GM04503 (cell line): Measurements from ENCODE around the gene IFI27L1.

Source experiments
- DNase-seq: peaks from one replicate; pipeline ENCODE4 v3.0.0-alpha.2; 2012; ENCODE audit warnings: low read depth

The IFI27L1 gene

DNA sequence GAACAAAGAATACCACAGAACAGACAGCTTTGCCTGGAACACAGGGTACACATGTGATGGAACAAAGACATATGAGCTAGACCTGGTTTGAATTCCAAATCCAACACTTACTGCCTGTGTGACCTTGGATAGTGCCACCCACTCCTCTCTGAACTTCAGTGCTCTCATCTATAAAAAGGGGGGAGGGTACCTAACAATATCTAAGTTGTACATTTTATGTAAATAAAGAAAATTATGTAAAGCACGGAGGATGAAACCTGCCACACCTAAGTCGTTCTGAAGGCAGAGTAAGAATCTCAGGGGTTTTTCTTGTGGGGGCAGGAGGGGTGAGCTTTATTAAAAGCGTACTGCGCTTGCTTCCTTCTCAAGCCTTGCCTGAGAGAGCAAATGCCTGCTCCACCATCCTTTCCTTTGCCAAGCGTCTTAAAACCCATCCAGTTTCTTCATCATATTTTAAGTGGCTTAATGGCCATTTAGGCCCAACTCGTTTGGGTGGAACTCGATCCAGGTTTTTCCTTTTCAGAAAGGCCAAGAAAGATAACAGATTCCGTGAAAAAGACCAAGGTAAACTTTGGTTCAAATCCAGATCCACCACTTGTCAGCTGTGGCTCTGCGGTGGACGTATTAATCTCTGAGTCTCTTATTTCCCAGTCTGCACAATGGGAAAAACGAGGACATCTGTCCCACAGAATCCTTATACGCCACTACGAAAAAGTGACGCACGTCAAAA is 1.1 kb upstream of the IFI27L1 start:
- no peak for DNase-seq

DNA sequence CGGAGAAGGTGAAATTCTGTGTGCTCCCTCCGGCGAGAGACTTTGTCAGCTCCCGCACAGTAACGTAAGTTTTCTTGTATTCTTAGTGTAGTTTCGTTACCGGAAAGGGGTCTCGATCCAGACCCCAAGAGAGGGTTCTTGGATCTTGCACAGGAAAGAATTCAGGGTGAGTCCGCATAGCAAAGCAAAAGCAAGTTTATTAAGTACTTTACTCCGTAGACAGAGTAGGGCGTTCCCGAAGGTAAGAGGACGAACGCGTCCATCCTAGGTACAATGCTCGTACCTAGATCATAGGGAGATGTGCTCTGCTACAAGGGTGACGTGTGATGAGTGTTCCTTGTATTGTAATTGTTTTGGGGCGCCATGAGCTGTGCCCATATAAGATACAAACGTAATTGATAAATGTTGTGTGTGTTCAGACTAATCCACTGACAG is 293 bp downstream of the IFI27L1 start:
- no peak for DNase-seq

DNA sequence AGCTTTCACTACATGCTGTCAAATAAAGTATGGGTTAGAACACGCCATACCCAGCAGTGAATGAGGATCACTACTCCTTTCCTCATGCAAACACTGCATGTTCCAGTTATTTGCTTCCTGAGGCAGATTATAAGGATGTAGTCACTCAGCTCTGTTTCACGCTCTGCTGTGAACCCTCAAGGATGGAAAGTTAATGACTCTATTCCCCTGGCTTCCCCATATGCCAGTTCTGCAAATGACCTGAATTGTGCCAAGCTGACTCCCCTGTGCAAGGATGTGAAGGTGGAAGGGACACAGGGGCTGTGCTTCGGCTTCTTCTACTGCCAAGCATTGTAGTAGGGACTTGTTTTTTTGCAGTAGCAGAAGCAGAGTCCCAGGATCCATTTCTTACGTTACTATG is 6.8 kb downstream of the IFI27L1 start:
- no peak for DNase-seq

DNA sequence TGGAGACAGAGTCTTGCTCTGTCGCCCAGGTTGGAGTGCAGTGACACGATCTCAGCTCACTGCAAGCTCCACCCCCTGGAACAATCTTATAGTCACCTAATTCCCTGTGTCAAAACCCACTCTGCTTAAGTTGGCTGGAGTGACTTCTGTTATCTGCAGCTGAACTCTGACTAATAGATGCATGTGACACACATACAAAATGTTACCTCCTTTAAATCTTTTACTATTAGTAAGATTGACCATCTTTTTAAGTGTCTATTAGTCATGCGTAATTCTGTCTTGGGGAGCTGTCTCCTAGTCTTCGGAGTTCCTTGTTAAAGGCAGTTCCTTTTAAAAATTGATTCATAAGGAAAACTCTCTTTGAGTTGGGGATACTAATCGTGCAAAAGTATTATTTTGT is 7.4 kb downstream of the IFI27L1 start:
- no peak for DNase-seq

DNA sequence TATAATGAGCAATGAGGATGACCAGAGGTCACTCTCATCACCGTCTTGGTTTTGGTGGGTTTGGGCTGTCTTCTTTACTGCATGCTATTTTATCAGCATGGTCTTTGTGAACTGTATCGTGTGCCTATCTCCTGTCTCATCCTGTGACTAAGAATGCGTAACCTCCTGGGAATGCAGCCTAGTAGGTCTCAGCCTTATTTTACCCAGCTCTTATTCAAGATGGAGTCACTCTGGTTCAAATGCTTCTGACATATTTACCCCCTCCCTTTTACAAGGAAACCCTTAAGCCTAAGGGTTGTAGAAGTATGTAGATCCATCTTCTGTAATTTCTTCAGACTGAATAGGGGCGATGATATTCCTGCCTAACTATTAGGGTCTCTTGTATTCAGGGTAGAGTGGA is 8.4 kb downstream of the IFI27L1 start:
- no peak for DNase-seq

DNA sequence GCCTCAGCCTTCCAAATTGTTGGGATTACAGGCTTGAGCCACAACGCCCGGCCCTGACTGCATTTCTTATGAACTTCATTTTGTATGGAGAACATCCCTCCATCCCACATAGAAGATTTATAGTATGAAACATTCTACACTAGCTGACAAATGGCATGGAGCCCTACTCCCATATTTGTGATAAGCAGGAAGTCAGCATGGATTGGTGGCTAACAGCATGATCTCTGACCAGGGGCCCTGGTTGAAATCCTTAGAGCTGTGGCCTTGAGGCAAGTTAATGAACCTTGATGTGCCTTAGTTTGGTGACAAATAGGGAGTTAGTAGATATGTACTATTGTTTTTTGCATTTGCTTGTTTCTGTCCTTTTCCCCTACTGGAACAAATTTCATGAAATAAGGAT is 12.3 kb downstream of the IFI27L1 start:
- no peak for DNase-seq

DNA sequence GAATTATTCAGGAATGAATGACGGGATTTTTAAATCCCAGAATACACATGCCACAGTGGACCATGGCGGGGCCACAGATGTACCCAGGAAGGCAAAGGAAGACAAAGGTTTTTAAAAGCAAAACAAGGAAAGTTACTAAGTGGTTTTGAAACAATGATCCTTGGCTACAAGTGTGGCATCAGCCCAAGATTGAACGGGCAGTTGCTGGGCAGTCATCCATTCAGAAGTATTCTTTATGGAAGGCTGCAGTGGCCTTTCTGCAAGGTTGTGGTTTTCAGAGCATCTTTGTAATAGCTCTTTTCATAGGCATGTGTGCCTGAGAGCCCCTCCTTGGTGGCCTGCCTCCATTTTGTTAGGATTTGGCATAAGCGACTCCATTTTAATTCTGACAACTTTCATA is 16.0 kb downstream of the IFI27L1 start:
- no peak for DNase-seq

DNA sequence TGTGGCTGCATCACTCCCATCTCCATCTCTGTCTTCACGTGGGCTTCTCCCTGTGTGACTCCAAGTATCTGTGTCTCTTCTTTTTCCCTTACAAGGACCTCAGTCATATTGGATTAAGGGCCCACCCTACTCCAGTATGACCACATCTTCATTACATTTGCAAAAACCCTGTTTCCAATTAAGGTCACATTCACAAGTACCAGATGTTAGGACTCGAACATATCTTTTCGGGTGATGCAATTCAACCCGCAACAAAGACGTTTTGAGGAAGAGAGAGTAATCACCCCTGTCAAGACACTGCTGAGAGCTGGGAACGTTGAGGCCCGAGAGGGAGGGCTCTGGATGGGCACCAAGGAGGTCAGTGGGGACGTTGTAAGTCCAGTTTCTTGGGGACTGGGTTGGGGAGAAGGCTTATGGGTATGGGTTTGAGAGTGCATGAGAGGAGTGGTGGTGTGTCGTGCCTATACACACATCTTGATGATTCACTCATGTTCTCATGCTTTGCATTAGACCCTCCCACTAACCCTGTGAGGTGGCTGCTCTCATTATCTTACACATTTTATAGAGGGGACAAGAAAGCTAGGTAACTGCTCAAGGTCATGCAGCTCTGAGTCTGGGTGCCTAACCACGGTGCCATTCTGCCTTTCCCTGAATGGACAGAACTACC is 17.3 kb downstream of the IFI27L1 start:
- peak; percentile 64 for DNase-seq

DNA sequence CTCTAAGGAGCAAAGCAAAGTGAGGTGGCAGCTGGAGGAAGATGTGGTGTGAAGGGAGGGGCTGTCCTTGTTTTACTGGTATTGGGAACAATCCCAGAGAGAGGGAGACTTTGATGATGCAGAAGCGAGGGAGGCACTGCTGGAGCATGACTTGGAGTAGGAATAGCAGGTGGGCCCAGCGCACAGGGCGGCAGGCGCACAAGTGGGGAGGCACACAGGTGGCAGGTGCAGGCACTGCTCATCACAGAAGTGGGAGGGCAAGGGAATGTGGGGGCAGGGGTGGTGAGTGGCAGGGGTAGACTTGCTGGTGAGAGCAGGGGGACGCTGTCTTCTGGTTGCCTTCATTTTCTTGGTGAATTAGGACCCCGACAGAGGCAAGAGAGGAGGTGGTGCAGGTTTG is 17.9 kb downstream of the IFI27L1 start:
- DNase-seq = no peak

DNA sequence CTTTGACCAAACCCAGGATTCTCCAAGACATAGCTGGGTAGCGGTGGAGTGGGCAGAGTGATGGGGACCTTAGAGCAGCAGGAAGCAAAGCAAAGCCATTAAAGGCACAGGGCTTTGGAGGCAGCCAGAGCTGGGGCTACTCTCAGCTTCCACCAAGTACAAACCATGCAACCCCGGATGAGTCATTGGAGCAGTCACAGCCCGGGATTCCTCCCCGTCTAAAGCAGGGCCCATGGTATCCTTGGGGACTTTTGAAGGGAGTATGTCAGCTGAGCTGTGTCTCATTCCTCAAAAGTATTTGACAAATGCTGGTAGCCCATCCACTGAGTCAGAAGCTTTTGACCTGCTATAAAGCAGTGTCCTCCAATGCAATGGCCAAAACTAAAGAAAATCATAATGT is 19.7 kb downstream of the IFI27L1 start:
- peak; percentile 79 for DNase-seq

DNA sequence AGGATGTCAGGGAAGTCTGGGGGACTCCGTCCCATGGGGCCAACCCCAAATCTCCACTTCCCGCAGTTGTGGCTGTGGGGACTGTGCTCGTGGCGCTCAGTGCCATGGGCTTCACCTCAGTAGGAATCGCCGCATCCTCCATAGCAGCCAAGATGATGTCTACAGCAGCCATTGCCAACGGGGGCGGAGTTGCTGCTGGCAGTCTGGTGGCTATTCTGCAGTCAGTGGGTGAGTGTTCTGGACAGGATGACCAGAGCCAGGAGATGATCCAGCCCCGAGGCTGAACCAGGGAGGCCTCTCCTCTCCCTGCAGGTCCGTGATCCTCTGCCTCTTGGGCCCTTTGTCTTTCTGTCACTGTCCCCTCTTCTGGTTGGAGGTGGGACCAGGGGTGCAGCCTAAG is 20.6 kb downstream of the IFI27L1 start:
- no peak for DNase-seq

DNA sequence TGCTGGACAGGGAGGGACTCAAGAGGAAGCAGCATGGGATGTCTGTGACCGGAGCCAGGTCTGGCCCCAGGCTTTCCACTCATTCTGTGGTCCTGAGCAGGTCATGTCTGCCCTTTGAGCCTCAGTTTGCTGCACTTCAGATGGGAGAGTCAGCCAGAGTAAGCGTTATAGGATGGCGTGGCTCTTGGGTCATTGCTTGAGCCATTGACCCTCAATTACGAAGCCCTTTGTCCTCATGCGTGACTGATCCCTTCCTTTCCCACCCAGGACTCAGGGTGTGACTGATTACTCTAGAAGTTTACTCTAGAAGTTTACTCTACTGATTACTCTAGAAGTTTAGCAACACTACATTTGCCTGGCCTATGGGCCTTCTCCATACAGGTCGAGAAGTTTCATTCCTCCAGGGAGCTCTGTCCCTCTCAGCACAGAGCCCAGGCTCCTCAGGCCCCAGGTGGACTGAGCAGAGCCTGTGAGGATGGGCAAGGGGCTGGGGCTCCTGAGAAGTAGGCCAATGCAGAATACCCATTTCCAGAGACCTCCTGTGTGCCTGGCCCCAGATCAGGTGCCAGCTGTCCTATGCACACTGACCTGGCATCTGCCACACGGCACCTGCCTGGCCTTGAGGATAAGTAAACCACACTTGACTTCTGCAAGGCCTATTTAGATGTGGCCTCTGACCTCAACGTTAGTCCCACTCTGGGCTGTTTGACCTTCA is 21.8 kb downstream of the IFI27L1 start:
- no peak for DNase-seq

DNA sequence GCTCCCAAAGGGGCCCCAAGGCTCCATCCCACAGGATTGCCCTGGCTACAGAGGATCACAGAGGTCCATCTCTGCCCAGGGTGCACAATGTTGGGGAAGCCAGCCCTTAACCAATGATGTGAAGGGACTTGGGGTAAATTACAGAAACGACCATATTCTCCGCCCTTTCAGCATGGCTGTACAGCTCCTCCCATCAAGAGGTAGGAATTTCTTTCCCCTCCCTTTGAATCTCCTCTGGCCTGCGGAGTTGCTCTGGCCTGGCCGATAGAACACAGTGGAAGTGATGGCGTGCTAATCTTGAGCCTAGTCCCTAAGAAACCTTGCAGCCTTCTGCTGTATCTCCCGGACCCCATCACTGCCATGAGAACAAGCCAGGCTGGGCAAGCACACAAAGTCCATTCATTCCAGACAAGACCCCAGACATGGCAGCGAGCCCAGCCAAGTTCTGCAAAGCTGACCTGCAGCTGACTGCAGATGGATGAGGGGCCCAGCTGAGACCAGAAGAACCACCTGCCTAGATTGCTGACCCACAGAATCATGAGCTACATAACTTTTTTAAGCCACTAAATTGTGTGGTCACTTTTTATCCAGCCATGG is 22.5 kb downstream of the IFI27L1 start:
- no peak for DNase-seq

DNA sequence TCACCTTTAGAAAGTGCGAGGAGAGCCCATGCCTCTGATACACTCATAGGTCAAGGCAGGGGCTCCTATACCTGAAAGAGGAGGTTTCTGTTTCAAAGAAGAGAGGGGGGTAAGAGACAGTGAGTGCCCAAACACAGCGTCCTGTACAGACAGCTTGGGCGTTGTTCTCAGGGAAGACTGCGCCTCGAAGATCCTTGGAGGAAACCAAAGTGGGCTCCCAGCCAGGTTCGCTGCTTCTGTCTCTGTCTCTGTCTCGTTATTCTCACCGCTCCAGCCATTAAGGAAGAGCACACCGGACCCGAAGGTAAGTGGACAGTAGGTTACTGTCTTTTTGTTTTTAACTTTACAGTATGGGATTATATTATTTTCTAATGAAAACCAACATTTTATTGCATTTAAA is 23.6 kb downstream of the IFI27L1 start:
- no peak for DNase-seq

DNA sequence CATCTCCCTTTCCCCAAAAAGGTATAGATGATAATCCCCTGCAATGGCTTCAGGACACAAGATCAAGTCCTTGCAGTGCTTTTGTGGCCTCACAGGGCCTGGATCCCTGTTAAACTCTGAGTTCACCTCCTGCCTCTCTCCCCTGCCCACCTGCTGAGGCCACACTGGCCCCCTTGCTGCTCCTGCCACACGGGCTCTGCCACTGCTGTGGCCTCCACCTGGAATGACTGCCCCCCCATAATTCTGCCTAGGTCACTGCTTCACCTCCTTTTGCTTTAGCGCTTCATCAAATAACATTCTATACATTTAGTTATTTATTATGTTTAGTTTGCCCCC is 28.8 kb downstream of the IFI27L1 start:
- no peak for DNase-seq

DNA sequence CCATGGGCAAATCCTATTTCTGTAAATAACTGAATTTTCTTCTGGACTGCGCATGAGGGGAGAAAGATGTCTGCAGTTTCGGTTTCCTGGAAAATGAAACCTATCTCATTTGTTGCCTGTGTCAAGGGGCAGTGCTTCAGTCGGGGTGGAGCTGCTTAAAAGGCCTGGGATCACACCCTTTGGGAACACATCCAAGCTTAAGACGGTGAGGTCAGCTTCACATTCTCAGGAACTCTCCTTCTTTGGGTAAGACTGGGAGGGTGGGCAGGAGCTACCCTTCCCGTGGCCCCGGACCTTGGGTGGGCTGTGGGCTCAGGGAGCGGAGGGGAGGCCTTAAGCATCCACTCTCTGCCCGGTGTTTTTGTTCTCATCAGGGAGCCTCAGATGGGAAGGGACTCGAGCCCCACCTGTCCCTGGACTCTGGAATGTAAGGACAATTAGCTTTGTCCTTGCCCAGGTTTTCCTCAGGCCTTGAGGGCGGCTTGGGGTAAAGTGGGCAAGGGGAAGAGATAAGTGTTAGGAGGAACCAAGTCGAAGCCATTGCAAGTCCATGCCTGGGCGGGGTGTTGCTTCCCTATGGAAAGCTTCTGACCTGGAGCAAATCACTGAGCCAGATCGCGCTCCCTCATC is 29.6 kb downstream of the IFI27L1 start, which contains the start of gene IFI27:
IFI27 (plus strand) TSS at position 185 of the 630 bp plus-strand sequence.
- DNase-seq = no peak

DNA sequence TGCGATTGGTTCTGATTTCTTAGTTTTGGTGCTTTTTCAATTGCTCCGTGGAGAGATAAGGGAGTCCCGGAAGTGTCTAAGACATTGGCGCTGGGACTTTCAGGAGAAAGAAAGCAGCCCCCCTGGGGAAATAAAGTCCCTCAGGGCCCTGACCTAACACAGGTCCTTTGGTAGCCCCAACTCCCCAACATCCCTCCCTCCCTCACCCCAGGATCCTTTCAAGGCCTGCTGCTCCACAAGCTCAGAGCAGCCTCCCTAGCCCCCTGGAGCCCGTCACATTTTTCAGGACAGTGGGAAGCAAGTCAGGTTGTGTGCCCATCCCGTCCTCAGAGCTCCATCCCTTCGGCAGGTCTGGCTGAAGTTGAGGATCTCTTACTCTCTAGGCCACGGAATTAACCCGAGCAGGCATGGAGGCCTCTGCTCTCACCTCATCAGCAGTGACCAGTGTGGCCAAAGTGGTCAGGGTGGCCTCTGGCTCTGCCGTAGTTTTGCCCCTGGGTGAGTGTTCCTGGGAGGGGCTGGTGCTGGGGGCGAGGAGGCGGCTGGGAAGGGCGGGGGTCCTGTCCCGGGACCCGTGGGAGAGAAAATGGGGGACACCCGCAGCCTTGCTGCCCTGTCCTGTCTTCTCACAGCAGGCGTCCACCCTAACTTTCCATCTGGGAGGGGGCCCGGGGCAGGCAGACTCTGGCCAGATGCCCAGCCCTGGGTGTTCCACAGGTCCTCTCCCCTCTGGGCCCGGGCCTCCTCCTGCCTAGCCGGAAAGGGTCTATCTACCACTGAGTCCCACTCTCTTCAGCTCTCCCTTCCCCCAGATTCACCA is 30.4 kb downstream of the IFI27L1 start:
- no peak for DNase-seq

DNA sequence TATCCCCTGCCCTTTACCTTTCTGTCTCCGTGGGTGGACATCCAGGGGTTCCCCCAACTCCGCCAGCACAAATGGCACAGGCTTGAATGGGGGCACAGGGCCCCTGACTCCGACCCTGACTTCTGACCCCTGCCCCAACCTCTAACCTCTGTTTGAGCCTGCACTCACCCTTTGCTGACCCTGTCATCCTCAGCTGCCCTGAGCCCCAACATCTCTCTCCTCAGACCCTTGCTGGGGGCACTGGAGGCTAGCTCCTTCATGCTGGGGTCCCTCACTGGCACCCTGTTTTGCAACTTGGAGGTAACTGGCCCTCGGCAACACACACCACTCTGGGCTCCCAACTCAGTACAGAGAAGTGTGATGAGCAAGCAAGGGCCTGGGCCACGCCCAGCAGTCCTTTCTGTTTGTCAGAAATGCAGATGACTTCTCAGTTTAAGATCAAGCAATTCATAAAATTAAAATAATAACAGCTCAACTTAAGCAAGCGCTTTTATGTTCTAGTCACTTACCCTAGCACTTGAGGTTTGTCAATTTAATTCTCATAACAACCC is 31.5 kb downstream of the IFI27L1 start:
- DNase-seq = no peak

DNA sequence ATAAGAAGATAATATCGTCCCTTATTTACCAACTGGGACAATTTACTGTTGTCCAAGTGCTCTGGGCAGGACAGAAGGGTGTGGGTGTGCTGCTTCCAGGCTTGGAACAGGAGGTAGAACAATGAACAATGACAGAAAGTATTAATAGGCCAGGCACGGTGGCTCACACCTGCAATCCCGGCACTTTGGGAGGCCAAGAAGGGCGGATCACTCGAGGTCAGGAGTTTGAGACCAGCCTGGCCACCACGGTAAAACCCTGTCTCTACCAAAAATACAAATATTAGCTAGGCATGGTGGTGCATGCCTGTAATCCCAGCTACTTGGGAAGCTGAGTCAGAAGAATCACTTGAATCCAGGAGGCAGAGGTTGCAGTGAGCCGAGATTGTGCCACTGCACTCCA is 32.0 kb downstream of the IFI27L1 start:
- no peak for DNase-seq

DNA sequence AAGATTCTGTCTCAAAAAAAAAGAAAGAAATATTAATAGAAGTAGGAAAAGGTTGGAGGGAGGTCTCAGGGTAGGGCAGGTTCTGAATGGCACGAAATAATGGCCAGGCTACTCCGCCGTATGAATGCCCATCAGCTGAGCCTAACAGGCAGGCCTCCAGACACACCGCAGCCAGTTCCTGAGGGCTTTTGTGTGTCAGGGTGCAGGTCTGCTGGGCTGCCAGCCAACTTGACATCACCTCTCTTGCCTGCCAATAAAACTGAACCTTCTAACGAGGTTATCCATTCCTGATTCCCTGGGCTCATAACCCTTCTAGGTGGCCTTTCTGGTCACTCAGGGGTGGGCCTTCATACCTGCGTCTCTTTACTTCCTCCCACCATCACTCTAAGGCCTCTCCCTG is 32.4 kb downstream of the IFI27L1 start:
- DNase-seq = no peak

DNA sequence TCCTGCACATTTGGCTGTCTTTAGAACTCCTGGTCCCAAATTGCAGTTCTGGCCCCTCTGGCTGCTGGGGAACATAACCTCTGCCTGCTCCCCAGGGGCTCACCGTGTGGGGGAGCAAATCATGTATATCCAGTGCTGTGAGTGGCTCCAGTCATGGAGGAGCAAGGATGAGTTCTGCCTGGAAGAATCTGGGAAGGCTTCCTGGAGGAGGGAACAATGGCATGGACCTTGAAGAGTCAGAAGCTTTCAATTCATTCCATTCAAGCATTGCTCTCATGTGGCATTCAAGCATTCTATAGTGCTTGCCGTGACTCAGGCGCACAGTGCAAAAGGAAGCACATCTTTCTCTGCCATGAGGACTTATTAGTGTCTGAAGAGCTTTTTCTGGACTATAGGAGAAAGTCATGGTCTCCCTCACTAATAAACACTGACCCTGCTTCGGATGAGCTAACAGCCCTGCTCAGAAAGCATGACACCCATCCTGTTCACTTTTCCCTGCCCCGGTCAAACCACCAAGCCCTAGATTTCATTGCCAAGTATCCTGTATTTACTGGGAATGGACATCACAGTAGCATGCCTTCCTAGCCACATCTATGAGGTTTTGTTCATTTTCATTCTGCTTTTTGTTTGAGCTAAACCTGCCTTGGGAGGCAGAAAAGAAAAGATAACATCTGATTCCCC is 32.9 kb downstream of the IFI27L1 start:
- no peak for DNase-seq
